NCI-H226 (cell line): ENCODE measurements around the gene FBXL17.

ENCODE experiments used
- DNase-seq: peaks from one replicate; pipeline ENCODE4 v3.0.0-alpha.2; 2015

FBXL17 gene

GRCh38 chr5:107982703-107983425 is 399.0 kb downstream of the FBXL17 start:
- no peak for DNase-seq

GRCh38 chr5:107980923-107981692 is 400.8 kb downstream of the FBXL17 start:
- no peak for DNase-seq

DNA sequence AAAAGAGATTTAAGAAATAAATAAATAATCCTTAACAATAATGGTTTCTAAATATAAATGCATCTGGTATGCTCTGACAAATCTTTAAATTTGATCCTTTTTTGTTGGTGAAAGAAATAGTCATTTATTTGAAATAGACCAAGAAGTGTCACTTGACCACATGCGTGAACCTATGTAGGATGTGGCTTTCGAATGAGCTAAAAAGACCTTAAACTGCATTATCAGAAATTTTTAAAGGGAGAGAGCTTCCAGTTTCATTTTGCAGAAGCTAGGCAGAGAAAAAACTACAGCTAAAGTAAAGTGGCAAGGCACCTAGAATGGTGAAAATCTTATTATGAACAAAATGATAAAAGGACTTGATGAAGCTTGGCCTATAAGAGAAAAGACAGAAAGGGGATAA is 402.0 kb downstream of the FBXL17 start:
- DNase-seq = no peak

DNA sequence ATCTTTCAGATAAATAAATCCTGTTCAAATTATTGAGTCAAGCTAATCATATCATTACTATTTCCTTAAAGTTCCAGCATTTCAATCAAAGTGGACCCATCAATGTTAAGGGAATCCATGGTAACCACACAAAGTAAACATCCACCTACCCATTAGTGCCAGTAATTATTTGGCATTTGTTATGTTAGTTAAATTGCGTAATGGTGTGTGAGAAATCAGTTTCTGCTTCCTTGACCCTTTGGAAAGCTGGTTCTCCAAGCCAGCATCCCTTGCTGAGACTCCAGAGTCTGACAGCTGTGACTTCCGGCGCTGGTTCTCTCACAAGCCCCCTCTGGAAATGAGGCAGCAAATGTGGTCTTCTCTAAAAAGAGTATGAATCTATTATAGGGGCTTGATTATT is 402.6 kb downstream of the FBXL17 start:
- no peak for DNase-seq

DNA sequence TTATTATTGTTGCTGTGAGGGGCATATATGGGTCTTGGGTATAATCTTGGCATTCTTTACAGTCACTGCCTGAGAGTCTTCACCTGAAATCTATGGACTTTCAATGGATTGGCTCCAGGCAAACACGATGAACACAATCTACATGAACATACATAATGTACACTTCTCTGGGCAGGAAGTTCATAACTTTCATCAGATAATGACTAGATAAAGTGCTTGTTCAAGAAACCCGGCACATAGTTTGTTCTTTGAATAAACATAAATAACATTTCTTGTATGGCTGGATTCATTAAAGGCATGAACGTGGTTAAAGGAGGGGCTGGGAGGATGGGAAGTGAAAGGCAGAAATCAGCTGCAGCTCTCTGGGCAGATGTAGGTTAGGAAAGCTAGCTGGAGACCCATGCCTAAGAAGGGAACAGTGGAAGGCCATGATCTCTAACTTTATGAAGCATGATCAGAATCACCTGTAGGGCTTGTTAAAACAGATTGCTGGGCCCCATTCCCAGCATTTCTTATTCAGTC is 404.3 kb downstream of the FBXL17 start:
- no peak for DNase-seq

GRCh38 chr5:107975568-107975967 is 406.3 kb downstream of the FBXL17 start:
- no peak for DNase-seq

GRCh38 chr5:107971846-107972245 is 410.1 kb downstream of the FBXL17 start:
- no peak for DNase-seq

DNA sequence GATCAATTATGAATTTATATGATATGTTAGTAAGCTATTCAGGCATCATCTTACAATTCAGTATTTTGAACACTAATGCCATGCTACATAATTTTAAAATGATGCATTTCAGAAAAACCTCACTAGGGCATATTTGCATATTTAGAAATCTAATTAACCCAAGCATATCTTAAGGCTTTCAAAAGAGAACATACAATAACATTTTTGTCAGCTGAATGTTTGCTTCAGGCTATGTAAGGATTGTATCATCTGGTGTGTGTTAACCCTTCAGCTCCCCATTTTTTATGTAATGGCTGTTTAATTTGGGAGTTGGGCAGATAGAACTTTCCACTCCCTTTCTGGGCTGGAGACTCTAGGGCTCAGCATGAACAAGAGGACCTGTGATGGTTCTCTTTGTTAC is 412.1 kb downstream of the FBXL17 start:
- no peak for DNase-seq

- DNase-seq = no peak
Measured at GRCh38 chr5:107968998-107969397, 412.9 kb downstream of the FBXL17 start.

DNA sequence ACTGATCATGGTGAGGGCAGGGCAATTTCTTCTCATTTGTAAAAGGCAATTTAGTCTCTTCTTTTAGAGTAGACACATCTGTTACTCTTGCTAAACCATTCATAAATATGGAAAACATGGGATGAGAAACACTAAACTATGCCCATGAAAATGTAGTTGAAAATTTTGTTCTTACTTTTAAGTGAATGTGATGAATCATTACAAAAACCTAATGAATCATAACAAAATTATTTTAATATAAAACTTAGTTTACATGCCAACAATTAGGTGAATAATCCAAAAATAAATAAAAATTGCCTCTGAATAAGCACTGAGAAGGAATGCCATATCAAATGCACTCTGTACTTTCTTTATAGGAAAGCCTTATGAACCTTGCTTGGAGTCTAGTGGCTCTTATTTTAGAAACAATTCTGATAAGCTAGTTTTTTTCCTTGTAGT is 413.5 kb downstream of the FBXL17 start:
- DNase-seq = no peak

GRCh38 chr5:107966201-107966600 is 415.7 kb downstream of the FBXL17 start:
- no peak for DNase-seq

DNA sequence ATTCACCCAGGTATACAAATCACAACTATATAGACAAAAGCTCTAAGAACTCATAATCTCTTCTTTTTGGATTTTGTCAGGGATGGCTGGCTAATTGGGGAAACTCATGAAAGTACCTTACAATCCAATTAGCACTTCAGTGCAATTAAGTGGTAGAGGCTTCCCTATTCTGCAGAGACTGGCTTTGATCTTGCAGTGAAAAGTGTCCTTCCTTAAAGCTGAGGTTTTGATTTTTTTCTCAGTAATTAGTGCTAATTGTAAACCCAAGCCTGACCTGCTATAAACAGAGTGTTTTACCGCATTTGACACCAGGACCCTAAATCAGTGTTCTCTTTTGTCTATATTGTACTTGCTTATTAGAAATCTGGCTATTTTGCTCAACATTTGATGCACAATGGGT is 417.2 kb downstream of the FBXL17 start:
- DNase-seq = no peak

DNA sequence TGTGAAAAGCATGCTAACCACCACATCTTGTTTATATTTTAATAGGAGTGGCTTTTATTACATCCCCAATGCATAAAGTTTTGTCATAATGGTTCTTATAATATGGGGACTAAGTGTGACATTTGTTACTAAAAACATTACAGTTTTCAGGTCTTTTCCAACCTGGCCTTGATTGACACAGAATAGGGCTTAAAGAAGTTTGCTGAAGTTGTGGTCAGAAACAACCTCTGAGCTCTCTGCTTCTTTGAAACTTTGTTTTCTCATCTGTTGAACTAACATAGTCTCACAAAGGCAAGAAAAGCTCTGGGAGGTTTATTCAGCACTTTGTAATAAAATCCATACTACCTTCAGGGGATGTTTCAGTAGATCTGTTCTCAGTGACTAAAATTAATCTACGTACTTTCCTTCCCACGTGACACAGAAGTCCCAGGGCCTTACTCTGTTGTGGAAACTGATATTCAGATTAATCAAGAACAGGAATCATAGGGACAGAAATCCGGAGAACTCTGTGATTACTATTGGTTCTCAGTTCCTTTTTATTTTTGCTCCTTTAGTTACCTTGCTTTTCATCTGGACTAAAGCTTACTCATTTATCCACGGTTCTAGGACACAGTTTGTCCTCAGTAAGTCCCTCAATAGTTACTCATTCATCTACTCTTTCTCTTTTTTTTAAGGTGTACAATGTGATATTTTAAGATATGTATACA is 422.2 kb downstream of the FBXL17 start:
- no peak for DNase-seq

GRCh38 chr5:107958861-107959260 is 423.0 kb downstream of the FBXL17 start:
- no peak for DNase-seq

DNA sequence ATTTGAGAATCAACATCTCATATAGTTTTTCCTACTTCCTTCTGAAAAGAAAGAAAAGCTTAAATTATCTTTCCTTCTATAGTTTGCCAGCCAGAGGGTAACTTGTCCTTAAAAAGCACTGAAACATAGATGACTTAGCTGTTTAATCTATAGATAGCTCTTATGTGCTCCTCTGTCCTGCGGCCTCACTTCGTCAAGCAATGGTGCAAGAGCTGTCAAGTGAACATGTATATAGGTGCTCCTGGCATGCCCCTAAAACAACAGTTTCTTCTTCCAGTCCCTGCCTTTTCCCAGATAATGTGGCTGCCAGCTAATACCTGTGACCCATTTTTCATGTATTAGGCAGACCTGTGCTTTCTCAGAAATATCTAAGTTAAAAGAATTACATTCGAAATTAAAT is 423.5 kb downstream of the FBXL17 start:
- no peak for DNase-seq

DNA sequence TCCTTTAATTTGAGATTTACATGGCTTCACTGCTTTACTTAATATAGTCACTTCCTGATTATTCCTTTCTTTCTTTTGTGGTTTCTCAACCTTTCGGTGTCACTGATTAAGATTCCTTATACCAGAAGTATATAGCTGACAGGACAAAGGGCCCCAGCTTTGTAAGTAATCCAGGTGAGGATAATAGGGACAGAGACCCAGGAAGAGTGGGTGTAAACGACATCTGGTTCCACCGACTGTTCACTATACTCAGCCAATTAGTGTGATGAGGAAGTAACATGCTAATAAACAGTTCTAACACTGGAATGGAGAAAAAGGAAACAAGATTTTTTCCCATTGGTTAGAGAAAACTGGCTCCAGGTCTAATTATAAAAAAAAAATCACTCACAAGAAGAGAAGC is 424.8 kb downstream of the FBXL17 start:
- no peak for DNase-seq

DNA sequence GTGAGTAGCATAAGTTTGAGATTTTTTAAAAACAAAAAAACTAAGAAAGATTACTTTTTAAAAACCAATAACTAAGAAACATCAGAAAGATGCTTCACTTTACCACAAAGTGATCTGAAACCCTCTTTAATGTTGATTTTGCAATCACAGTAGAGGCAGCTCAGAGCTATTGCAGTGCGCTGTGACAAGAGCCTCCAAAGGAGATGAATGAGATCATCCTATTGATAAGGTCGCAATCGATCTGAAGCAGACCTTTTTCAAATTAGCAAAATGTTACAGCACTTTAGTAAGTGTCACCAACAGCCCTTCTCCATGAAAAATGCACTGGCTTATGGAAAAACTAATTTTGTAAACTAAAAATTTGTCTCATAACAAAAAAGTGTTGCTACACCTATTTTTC is 426.6 kb downstream of the FBXL17 start:
- no peak for DNase-seq

DNA sequence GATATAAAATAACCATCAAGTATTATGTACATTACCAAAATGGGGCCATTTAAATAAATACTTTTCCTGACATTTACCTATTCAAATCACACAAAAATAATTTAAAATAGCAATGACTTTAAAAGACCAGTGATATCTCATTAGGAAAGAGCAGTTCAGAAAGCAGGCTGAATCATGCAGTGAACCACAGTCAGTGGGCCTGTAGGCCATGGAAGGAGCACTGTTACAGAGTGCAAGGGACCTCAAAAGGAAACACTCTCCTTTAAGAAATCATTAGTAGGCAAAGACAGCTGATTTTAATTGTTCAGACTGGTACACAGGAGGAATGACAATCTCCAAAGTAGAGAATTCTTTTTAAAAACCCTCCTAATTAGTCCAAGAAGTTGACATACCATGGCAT is 427.6 kb downstream of the FBXL17 start:
- DNase-seq = no peak

DNA sequence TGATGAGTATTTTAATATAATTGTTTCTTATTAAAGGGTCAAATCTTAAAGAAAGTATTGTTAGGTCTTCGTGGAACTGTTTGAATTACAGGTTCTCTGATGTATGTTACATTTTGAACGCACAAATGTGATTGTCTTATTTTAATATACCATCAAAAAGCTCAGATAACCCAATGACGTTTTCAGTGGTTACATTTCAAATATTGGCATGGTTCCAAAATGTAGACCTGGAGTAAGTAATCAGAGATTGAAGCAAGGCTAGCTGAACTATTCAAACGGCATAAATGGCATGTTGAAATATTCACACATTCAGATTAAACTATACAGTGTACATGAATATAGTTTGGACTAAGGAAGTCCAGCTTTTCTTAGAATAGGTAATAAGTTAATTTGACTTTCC is 429.4 kb downstream of the FBXL17 start:
- DNase-seq = no peak

- no peak for DNase-seq
Measured at GRCh38 chr5:107951309-107951708, 430.6 kb downstream of the FBXL17 start.

- no peak for DNase-seq
Measured at GRCh38 chr5:107950776-107951175, 431.1 kb downstream of the FBXL17 start.

GRCh38 chr5:107949688-107950341 is 432.1 kb downstream of the FBXL17 start:
- no peak for DNase-seq

DNA sequence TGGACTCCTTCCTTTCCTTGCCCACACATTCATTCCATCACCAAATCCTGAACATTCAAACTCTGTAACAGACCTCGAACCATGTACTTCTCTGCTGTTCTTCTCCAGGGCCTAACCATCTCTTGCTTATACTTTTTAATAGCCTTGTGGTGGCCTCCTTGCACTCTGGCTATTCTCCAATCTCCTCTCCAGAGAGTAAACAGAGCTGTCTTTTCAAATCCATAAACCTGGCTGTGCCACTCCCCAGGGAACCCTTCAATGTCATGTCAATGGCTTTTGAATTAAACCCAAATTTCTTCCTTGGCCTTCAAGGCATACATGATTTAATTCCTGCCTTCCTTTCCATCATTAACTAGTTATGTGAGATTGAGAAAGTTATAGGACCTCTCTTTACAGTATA is 433.5 kb downstream of the FBXL17 start:
- DNase-seq = no peak
